COLO668 (cell line): ENCODE data around the gene CLPTM1L.
"Not testable (repeated sequence)": the region's sequence is repeated elsewhere in the genome, so short reads cannot be mapped to it uniquely, and the experiment has no call there.

Experiments
- DNase-seq: peaks from one replicate; lab custom pipeline; 2025; ENCODE audit not compliant: unreplicated experiment; lab: John Stamatoyannopoulos, UW

Gene CLPTM1L

GRCh38 chr5:1380910-1381309 is 36.0 kb upstream of the CLPTM1L start:
- DNase-seq: peak; percentile 46

- peak; percentile 85 for DNase-seq
Measured at GRCh38 chr5:1380011-1380817, 35.3 kb upstream of the CLPTM1L start.

GRCh38 chr5:1378866-1379659 is 34.2 kb upstream of the CLPTM1L start:
- DNase-seq: no peak

- DNase-seq: no peak
Measured at GRCh38 chr5:1378096-1378495, 33.2 kb upstream of the CLPTM1L start.

GRCh38 chr5:1376981-1377380 is 32.1 kb upstream of the CLPTM1L start:
- no peak for DNase-seq

GRCh38 chr5:1375871-1376810 is 31.2 kb upstream of the CLPTM1L start:
- no peak for DNase-seq

GRCh38 chr5:1374679-1375055 is 29.8 kb upstream of the CLPTM1L start:
- DNase-seq: no peak

- no peak for DNase-seq
Measured at GRCh38 chr5:1374030-1374678, 29.3 kb upstream of the CLPTM1L start.

GRCh38 chr5:1371972-1372342 is 27.1 kb upstream of the CLPTM1L start:
- not testable (repeated sequence) for DNase-seq

GRCh38 chr5:1371218-1371971 is 26.5 kb upstream of the CLPTM1L start:
- no peak for DNase-seq

- no peak for DNase-seq
Measured at GRCh38 chr5:1370006-1370405, 25.1 kb upstream of the CLPTM1L start.

- DNase-seq: no peak
Measured at GRCh38 chr5:1368756-1369155, 23.9 kb upstream of the CLPTM1L start.

GRCh38 chr5:1368236-1368635 is 23.3 kb upstream of the CLPTM1L start:
- no peak for DNase-seq

- DNase-seq: no peak
Measured at GRCh38 chr5:1367149-1367548, 22.2 kb upstream of the CLPTM1L start.

GRCh38 chr5:1366514-1366913 is 21.6 kb upstream of the CLPTM1L start:
- DNase-seq: no peak

- no peak for DNase-seq
Measured at GRCh38 chr5:1364211-1364610, 19.3 kb upstream of the CLPTM1L start.

GRCh38 chr5:1363581-1363980 is 18.7 kb upstream of the CLPTM1L start:
- no peak for DNase-seq

GRCh38 chr5:1363160-1363559 is 18.3 kb upstream of the CLPTM1L start:
- DNase-seq: no peak

- no peak for DNase-seq
Measured at GRCh38 chr5:1362242-1363015, 17.5 kb upstream of the CLPTM1L start.
